ENCODE data around the gene PRPH2. TPM values are rescaled to one million over a fixed set of nuclear protein-coding genes. Genes with fewer than 3 reads are reported as not detected.

PRPH2 gene
- total and polyA plus RNA-seq, 2 of the 13 experiments (the other 11 are each of a cell fraction or from before 2014, with no cell fraction given), result 0.03 to 0.04 TPM

- no peak; the same call in 1 of the 2 replicates for TF ChIP-seq ZNF574 (CRISPR knock-in tag; IDR thresholded peaks at IDR 0.05)
- TF ChIP-seq, protein P1, sequence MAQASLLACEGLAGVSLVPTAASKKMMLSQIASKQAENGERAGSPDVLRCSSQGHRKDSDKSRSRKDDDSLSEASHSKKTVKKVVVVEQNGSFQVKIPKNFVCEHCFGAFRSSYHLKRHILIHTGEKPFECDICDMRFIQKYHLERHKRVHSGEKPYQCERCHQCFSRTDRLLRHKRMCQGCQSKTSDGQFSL (CRISPR knock-in tag; IDR thresholded peaks at IDR 0.05), result no peak
- no peak for TF ChIP-seq MTA3 (CRISPR knock-in tag; IDR thresholded peaks at IDR 0.05)
- TF ChIP-seq MAF1 (CRISPR knock-in tag; IDR thresholded peaks at IDR 0.05; ENCODE audit: borderline replicate concordance), result no peak
- TF ChIP-seq KMT2A (CRISPR knock-in tag; IDR thresholded peaks at IDR 0.05), result peak; percentile 38; the same call in 1 of the 2 replicates
- TF ChIP-seq GATA4 (IDR thresholded peaks at IDR 0.05; ENCODE audit: borderline replicate concordance, low read depth), result no peak
- 0 out of 2 replicates have a peak, but pooled peaks have one; percentile 86 for TF ChIP-seq ZNF558 (CRISPR knock-in tag; IDR thresholded peaks at IDR 0.05; ENCODE audit: borderline replicate concordance)
- TF ChIP-seq ZNF484 (CRISPR knock-in tag; IDR thresholded peaks at IDR 0.05; ENCODE audit: borderline replicate concordance, low read depth), result no peak
- TF ChIP-seq ZNF572 (CRISPR knock-in tag; IDR thresholded peaks at IDR 0.05), result peak; percentile 19; the same call in 1 of the 2 replicates
- TF ChIP-seq, protein P2, sequence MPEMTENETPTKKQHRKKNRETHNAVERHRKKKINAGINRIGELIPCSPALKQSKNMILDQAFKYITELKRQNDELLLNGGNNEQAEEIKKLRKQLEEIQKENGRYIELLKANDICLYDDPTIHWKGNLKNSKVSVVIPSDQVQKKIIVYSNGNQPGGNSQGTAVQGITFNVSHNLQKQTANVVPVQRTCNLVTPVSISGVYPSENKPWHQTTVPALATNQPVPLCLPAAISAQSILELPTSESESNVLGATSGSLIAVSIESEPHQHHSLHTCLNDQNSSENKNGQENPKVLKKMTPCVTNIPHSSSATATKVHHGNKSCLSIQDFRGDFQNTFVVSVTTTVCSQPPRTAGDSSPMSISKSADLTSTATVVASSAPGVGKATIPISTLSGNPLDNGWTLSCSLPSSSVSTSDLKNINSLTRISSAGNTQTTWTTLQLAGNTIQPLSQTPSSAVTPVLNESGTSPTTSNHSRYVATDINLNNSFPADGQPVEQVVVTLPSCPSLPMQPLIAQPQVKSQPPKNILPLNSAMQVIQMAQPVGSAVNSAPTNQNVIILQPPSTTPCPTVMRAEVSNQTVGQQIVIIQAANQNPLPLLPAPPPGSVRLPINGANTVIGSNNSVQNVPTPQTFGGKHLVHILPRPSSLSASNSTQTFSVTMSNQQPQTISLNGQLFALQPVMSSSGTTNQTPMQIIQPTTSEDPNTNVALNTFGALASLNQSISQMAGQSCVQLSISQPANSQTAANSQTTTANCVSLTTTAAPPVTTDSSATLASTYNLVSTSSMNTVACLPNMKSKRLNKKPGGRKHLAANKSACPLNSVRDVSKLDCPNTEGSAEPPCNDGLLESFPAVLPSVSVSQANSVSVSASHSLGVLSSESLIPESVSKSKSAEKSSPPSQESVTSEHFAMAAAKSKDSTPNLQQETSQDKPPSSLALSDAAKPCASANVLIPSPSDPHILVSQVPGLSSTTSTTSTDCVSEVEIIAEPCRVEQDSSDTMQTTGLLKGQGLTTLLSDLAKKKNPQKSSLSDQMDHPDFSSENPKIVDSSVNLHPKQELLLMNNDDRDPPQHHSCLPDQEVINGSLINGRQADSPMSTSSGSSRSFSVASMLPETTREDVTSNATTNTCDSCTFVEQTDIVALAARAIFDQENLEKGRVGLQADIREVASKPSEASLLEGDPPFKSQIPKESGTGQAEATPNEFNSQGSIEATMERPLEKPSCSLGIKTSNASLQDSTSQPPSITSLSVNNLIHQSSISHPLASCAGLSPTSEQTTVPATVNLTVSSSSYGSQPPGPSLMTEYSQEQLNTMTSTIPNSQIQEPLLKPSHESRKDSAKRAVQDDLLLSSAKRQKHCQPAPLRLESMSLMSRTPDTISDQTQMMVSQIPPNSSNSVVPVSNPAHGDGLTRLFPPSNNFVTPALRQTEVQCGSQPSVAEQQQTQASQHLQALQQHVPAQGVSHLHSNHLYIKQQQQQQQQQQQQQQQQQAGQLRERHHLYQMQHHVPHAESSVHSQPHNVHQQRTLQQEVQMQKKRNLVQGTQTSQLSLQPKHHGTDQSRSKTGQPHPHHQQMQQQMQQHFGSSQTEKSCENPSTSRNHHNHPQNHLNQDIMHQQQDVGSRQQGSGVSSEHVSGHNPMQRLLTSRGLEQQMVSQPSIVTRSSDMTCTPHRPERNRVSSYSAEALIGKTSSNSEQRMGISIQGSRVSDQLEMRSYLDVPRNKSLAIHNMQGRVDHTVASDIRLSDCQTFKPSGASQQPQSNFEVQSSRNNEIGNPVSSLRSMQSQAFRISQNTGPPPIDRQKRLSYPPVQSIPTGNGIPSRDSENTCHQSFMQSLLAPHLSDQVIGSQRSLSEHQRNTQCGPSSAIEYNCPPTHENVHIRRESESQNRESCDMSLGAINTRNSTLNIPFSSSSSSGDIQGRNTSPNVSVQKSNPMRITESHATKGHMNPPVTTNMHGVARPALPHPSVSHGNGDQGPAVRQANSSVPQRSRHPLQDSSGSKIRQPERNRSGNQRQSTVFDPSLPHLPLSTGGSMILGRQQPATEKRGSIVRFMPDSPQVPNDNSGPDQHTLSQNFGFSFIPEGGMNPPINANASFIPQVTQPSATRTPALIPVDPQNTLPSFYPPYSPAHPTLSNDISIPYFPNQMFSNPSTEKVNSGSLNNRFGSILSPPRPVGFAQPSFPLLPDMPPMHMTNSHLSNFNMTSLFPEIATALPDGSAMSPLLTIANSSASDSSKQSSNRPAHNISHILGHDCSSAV (CRISPR knock-in tag; IDR thresholded peaks at IDR 0.05; ENCODE audit: borderline replicate concordance), result no peak
- TF ChIP-seq ZNF549 (CRISPR knock-in tag; IDR thresholded peaks at IDR 0.05), result 0 out of 2 replicates have a peak, but pooled peaks have one; percentile 48
- TF ChIP-seq MTERF4 (CRISPR knock-in tag; IDR thresholded peaks at IDR 0.05), result peak; percentile 32; the same call in 1 of the 2 replicates
- TF ChIP-seq PHB2 (IDR thresholded peaks at IDR 0.05; ENCODE audit: partially characterized antibody), result no peak
- TF ChIP-seq HES4 (CRISPR knock-in tag; IDR thresholded peaks at IDR 0.05; ENCODE audit: borderline replicate concordance), result peak; percentile 24; the same call in 1 of the 2 replicates
- peak; percentile 32; the same call in 1 of the 2 replicates for TF ChIP-seq KDM5B (CRISPR knock-in tag; IDR thresholded peaks at IDR 0.05; ENCODE audit: borderline replicate concordance)
- TF ChIP-seq ZBTB7B (CRISPR knock-in tag; IDR thresholded peaks at IDR 0.05), result 0 out of 2 replicates have a peak, but pooled peaks have one; percentile 10
Observed at GRCh38 chr6:42745083-42745639, 22.8 kb upstream of the PRPH2 start (continued).
